ENCODE measurements around the gene ZBTB39.
"Not testable (repeated sequence)": the region's sequence is repeated elsewhere in the genome, so short reads cannot be mapped to it uniquely, and the experiment has no call there.

The ZBTB39 gene

DNA sequence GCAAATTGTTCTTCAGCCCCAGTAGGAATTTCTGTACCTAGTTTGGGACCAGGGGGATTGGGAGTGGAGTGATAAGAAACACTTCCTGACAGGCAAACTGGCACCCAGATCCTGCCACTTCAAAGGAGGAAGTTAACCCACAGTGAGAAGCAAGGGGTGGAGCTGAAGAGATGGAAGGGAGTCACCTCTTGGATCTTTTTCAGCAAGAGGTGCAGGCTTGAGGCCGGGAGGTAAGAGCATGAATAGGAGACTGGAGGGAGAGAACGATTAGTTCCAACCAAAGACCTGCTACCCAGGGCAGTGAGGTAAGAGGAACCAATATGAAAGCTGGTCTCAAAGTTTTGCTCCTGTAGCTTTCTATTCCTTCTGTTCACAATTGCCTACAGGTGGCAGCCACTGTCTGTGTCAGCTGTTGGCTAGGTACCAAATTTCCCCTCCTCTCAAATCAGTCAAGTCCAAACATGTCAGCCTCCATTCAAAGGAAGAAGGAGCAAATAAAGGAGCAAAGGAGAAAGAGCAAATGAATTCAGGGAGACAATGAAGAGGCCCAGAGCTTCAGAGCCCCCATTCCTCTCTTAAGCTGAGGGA, 24.9 kb upstream of the ZBTB39 start:
- DNase-seq, result peak; percentile 55 to 68

GRCh38 chr12:57029457-57029856, 23.1 kb upstream of the ZBTB39 start:
- DNase-seq, result no peak

DNA sequence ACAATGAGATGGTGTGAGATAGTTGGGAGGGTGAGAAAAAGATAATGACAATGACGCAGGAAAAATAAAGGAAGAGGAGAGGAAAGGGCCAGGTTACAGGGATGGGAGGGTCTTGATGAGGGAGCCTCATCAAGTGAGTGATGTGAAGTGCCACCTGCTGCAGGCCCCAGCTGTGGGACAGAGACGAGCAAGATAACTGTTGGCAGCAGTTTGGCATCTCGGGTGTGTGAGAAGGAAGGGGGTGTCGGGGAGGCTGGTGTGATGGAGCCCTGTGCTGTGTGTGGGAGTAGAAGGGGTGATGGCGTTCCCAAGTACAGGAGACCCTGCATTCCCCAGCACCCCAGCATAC, 21.4 kb upstream of the ZBTB39 start:
- DNase-seq, result no peak

GRCh38 chr12:57027011-57027804, 20.9 kb upstream of the ZBTB39 start:
- no peak for DNase-seq

DNA sequence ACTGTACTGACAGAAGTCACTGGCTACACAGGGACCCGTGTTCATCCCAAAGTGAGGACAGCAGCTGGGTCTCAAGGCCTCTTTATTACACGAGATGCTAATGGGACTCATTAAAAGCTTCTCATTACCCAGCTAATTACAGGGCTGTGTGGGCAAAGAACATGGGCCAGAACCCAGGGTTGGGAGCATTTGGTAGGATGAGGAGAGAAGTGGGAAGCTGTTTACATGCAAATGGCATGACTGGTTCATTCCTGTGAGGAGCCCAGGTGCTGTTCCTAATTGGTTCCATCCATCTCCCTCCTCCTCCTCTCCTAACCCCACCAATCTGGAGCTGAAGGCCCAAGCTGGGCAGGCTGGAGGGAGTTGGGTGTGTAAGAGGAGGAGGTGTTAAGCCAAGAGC, 18.9 kb upstream of the ZBTB39 start:
- no peak for DNase-seq

DNA sequence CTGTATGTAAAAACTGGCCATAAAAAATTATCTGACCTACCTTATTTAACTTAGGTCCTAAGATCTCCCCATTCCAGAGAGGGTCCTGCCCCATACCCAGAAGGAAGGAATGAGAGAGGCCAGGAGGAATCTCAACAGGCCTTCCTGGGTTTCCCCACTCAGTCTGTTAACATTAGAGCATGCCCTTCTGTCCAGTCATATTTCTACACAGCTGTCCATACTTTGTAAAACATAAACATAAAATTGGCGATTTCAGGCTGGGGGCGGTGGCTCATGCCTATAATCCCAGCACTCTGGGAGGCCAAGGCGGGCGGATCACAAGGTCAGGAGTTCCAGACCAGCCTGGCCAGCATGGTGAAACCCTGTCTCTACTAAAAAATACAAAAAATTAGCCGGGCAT, 16.0 kb upstream of the ZBTB39 start:
- not testable (repeated sequence) for DNase-seq

GRCh38 chr12:57019983-57020719, 13.8 kb upstream of the ZBTB39 start:
- no peak for DNase-seq

- no peak for DNase-seq
Observed at GRCh38 chr12:57018906-57019305, 12.6 kb upstream of the ZBTB39 start.

DNA sequence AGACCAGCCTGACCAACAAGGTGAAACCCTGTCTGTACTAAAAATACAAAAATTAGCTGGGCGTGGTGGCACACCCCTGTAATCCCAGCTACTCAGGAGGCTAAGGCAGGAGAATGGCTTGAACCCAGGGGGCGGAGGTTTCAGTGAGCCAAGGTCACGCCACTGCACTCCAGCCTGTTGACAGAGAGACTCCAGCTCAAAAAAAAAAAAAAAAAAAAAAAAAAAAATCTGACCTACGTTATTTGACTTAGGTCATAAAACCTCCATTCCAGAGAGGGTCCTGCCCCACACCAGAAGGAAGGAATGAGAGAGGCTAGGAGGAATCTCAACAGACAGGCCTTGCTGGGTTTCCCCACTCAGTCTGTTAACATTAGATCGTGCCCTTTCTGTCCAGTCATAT, 12.0 kb upstream of the ZBTB39 start:
- DNase-seq, result not testable (repeated sequence)

DNA sequence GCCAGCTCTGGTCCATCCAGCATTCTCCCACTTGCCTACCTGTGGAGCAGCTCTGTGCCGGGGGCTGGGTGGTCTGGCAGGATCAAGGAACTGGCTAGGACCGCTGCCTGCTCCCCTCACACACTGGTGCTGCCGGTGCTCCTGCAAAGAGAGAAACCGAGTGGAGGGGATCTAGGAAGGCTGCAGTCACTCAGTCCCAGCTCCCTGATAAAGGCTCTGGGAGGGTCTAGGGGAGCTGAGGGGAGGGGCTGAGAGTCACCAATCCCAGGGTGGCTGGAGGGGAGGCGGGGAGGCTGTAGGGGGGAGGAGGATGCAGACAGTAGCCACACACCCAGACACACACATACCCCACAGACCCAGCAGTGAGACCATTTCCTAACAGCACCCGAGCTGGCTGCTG, 10.0 kb upstream of the ZBTB39 start, which contains the start of gene TAC3:
TSS of gene TAC3 (minus strand) at position 182 of the 400 bp plus-strand sequence. CDS start 732 bp downstream, outside the sequence.
- no peak for DNase-seq

- DNase-seq, result no peak
Observed at GRCh38 chr12:57012600-57013465, 6.5 kb upstream of the ZBTB39 start.

DNA sequence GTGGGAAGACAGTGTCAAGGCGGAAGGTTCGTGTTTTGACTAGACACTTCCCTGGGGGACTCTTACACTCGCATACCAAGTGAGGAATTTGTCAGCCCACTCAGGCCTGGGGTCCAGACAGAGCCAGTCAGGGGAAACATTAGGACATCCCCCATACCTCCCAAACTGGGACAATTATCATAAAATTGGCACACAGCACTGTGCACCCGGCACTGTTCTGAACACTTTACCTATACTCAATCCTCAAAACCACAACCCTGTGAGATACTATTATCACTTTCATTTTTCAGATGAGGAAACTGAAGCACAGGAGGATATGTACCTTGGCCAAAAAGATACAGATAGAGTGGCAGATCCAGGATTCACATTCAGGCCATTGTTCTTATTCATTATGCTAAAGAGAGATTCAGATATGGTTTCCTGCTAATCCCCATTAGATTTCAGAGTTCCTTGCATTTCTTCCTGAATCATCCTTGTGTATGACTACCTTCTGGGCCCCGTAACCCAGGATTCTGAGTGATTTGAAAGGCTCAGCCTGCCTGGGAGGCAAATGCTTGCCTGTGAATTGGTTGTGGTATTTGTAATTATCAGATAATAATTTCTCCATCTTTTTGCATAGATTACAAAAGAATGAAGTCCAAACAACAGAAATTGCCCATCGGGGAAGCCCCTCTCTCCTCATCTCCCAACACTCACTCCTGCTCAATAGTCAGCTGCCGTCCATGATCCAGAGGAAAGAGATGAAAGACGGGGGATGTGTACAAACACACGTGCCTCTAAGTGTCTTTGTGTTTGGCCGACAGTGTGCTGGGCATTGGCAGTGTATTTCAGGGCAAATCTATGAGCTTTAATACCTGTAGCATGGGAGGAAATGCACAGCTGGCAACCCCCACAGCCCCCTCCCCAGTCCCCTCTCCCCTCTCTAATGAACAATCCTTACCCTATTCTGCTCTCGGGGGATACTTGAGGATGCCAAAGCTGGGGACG, 5.4 kb upstream of the ZBTB39 start:
- no peak for DNase-seq

GRCh38 chr12:57010627-57011247, 4.4 kb upstream of the ZBTB39 start:
- no peak for DNase-seq

GRCh38 chr12:57009949-57010626, 3.7 kb upstream of the ZBTB39 start:
- no peak for DNase-seq

DNA sequence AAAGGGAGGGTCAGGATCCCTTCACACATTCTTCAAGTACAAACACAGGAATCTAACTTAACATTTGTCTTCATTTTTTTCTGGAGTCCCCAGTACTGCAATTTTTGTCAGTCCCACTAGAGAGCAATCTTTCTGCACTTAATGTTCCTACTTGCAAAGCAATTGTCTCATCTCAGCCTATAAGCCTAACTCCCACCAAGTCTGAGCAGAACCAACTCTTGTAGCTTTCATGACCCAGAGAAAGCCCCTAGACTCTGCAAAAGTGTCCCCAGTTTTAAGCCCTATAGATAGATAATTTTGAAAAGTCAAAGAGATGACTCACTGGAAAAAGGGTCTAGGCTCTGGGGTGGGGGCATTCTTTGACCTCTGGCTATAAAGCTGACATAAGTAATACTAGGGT, 1.8 kb upstream of the ZBTB39 start:
- DNase-seq, result peak; percentile 76 to 83

DNA sequence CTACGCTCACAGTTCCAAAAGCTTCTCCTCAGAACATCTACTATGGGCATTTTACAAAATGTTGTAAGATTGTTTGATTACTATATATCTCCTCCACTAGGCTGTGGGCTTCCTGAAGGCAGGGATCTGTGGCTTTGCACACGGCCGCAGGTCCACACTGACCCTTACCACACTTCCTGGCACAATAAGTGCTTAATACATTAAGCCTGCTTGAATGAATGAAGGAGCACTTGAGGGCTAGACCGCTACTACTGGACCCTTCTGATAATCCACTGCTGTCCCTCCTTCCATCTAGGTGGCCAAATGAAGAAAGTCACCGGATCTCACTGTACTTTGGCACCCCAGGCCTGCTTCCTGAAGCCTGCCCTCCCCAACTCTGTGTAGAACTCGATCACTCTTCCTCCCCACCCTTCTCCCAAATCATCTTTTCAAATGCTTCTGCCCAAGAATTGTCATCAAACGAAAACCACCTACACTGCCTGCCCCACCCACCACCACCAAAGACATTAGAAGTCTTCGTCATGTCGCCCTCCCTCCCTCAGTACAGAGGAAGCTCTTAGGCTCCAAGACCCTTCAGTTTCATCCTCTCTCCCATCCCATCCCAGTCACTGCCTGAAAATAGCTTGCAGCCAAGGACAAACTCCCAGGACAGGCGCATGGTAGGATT, 596 bp upstream of the ZBTB39 start:
- peak; percentile 35 to 57 for DNase-seq

DNA sequence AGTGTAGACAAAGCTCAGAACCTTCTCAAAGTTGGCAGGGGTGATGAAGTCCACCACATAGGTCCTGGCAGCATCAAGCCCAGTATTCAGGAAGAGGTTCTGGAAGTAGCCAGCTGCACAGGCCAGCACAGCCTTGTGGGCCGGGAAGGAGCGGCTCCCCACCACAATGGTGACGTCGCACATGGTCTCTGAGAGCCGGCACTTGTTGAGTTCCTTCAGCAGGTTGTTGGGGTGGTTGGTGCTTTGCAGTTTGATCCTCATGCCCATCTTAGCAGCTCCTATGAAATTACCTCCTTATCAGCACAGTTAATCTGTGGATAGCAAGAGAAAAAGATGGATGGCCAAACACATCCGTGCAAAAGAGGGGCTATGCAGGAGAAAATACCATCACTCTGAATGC, 1.7 kb downstream of the ZBTB39 start:
- DNase-seq, result no peak

DNA sequence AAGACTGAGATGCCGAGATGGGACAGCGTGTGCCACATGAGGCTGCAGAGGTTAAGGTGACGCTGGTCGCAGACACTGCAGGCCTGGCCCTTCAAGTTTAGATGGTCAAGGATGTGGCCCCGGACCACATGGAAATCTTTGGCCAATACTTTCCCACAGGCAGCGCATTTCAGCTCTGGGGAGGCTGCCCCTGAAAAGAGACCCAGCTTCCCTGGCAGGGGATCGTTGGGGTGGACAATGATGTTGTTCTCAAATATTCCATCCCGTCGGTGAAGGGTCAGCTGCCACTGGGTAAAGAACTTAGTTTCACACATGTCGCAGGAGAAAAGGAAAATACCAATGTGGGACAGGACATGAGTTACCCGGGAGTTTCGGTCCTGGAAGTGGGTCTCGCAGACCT, 3.0 kb downstream of the ZBTB39 start:
- no peak for DNase-seq

DNA sequence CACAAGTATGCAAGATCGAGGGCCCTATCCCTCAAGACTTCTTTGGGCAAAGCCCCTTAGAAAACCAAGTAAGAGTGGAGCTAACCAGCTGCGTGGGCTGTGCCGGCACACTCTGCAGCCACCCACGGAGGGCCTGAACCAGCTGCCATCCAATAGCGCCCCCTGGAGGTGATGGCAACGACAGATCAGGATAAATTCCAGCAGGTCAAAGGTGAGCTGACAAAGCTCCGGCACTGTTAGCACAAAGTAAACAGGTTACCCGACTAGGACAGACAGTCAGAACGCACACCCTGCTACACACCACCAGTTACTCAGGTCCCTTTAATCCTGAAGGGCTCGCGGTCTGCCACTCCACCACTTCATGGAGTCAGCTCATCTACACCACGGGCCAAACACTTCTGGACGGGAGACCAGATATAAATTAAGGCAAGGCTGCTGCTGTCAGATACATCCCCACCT, 4.9 kb downstream of the ZBTB39 start:
- peak; percentile 42 to 62 for DNase-seq

- DNase-seq, result no peak
Observed at GRCh38 chr12:57000393-57000792, 6.0 kb downstream of the ZBTB39 start.
